Measurements from ENCODE around the gene EIF4G1. TPM values are rescaled to one million over a fixed set of nuclear protein-coding genes. Genes with fewer than 3 reads are reported as not detected.
"Not testable (repeated sequence)": the region's sequence is repeated elsewhere in the genome, so short reads cannot be mapped to it uniquely, and the experiment has no call there.

Gene EIF4G1
- total RNA-seq, 1 experiment from 2014 or later, result 312 TPM

GRCh38 chr3:184335661-184336546 lies 21.5 kb downstream of the EIF4G1 start:
- peaks cover 38% of the 10 kb centered on the region for H3K36me3 ChIP-seq
- DNase-seq, result peak; percentile 76 to 77
- no peaks in the 10 kb centered on the region for H3K27me3 ChIP-seq
- peak overlapping the region; percentile 50 for H3K27ac ChIP-seq
- peaks cover 7% of the 10 kb centered on the region; the same call in 1 of the 2 replicates for H3K4me1 ChIP-seq
- H3K9me3 ChIP-seq (replicated peaks), result no peaks in the 10 kb centered on the region
- H3K4me3 ChIP-seq, result peak overlapping the region; percentile 63

- DNase-seq, result peak in 1 of 2 experiments; percentile 51
- Histone ChIP-seq H3K27me3 (no peaks in the 10 kb centered on the region), H3K27ac (no peak overlapping the region; the same call in 1 of the 2 replicates), H3K9me3 (replicated peaks) (no peaks in the 10 kb centered on the region), H3K4me1 (peaks cover 7% of the 10 kb centered on the region; the same call in 1 of the 2 replicates), H3K36me3 (peaks cover 32% of the 10 kb centered on the region), H3K4me3 (peak overlapping the region; percentile 63)
These were observed 22.4 kb downstream of the EIF4G1 start for GRCh38 chr3:184336547-184337398.

GRCh38 chr3:184337399-184337714 lies 23.0 kb downstream of the EIF4G1 start, which contains the start of gene FAM131A:
TSS of gene FAM131A (plus strand) at chr3:184337600. CDS start at chr3:184337631, 31 bp downstream.
- Histone ChIP-seq H3K27ac (no peak within 1 kb of the TSS), H3K9me3 (replicated peaks) (no peaks in the 10 kb centered on the region), H3K4me3 (peak within 1 kb of the TSS; percentile 63), H3K27me3 (no peaks in the 10 kb centered on the region), H3K4me1 (peaks cover 7% of the 10 kb centered on the region; the same call in 1 of the 2 replicates), H3K36me3 (peaks cover 26% of the 10 kb centered on the region)
- no peak for DNase-seq

GRCh38 chr3:184337981-184338380 lies 23.6 kb downstream of the EIF4G1 start:
- no peak overlapping the region for H3K27ac ChIP-seq

GRCh38 chr3:184338511-184338945 lies 24.1 kb downstream of the EIF4G1 start:
- H3K36me3 ChIP-seq, result peaks cover 16% of the 10 kb centered on the region
- no peak for DNase-seq
- no peaks in the 10 kb centered on the region for H3K9me3 ChIP-seq (replicated peaks)
- H3K27me3 ChIP-seq, result no peaks in the 10 kb centered on the region
- H3K27ac ChIP-seq, result no peak overlapping the region
- H3K4me3 ChIP-seq, result no peak overlapping the region
- H3K4me1 ChIP-seq, result peaks cover 7% of the 10 kb centered on the region; the same call in 1 of the 2 replicates

More at GRCh38 chr3:184337981-184338380, 23.6 kb downstream of the EIF4G1 start:
- H3K36me3 ChIP-seq, result peaks cover 20% of the 10 kb centered on the region
- H3K4me3 ChIP-seq, result no peak overlapping the region
- no peaks in the 10 kb centered on the region for H3K27me3 ChIP-seq
- H3K4me1 ChIP-seq, result peaks cover 7% of the 10 kb centered on the region; the same call in 1 of the 2 replicates
- no peaks in the 10 kb centered on the region for H3K9me3 ChIP-seq (replicated peaks)
- DNase-seq, result no peak

GRCh38 chr3:184339001-184339400 lies 24.6 kb downstream of the EIF4G1 start:
- Histone ChIP-seq H3K9me3 (replicated peaks) (no peaks in the 10 kb centered on the region), H3K4me3 (no peak overlapping the region), H3K27ac (no peak overlapping the region), H3K36me3 (peaks cover 12% of the 10 kb centered on the region), H3K4me1 (peaks cover 7% of the 10 kb centered on the region; the same call in 1 of the 2 replicates), H3K27me3 (no peaks in the 10 kb centered on the region)
- no peak for DNase-seq

- not testable (repeated sequence) for H3K9me3 ChIP-seq (replicated peaks); H3K36me3 ChIP-seq; H3K4me1 ChIP-seq; H3K4me3 ChIP-seq; DNase-seq; H3K27ac ChIP-seq; H3K27me3 ChIP-seq
These were observed 25.2 kb downstream of the EIF4G1 start for GRCh38 chr3:184339451-184340135.

- H3K4me3 ChIP-seq, result no peak overlapping the region
- DNase-seq, result no peak
- H3K27me3 ChIP-seq, result no peaks in the 10 kb centered on the region
- no peaks in the 10 kb centered on the region for H3K9me3 ChIP-seq (replicated peaks)
- no peaks in the 10 kb centered on the region for H3K36me3 ChIP-seq
- peaks cover 1% of the 10 kb centered on the region; the same call in 1 of the 2 replicates for H3K4me1 ChIP-seq
- no peak overlapping the region for H3K27ac ChIP-seq
These were observed 27.5 kb downstream of the EIF4G1 start for GRCh38 chr3:184341925-184342324.

GRCh38 chr3:184343200-184343876 lies 28.9 kb downstream of the EIF4G1 start:
- no peaks in the 10 kb centered on the region for H3K9me3 ChIP-seq (replicated peaks)
- no peak overlapping the region for H3K27ac ChIP-seq
- H3K27me3 ChIP-seq, result no peaks in the 10 kb centered on the region
- peak in 1 of 2 experiments; percentile 32 for DNase-seq
- no peaks in the 10 kb centered on the region for H3K4me1 ChIP-seq
- no peak overlapping the region for H3K4me3 ChIP-seq
- H3K36me3 ChIP-seq, result no peaks in the 10 kb centered on the region

GRCh38 chr3:184344579-184345316 lies 30.3 kb downstream of the EIF4G1 start:
- no peaks in the 10 kb centered on the region for H3K4me1 ChIP-seq
- no peak overlapping the region for H3K4me3 ChIP-seq
- H3K36me3 ChIP-seq, result no peaks in the 10 kb centered on the region
- H3K27me3 ChIP-seq, result no peaks in the 10 kb centered on the region
- no peaks in the 10 kb centered on the region for H3K9me3 ChIP-seq (replicated peaks)
- no peak for DNase-seq
- H3K27ac ChIP-seq, result no peak overlapping the region

- Histone ChIP-seq H3K9me3 (replicated peaks) (no peaks in the 10 kb centered on the region), H3K4me1 (no peaks in the 10 kb centered on the region), H3K27me3 (no peaks in the 10 kb centered on the region), H3K27ac (no peak overlapping the region), H3K4me3 (no peak overlapping the region), H3K36me3 (no peaks in the 10 kb centered on the region)
- DNase-seq, result no peak
These were observed 31.1 kb downstream of the EIF4G1 start for GRCh38 chr3:184345317-184346144.

GRCh38 chr3:184346480-184347190 lies 32.2 kb downstream of the EIF4G1 start:
- no peak overlapping the region for H3K4me3 ChIP-seq
- DNase-seq, result no peak
- no peaks in the 10 kb centered on the region for H3K9me3 ChIP-seq (replicated peaks)
- no peak overlapping the region for H3K27ac ChIP-seq
- no peaks in the 10 kb centered on the region for H3K36me3 ChIP-seq
- no peaks in the 10 kb centered on the region for H3K27me3 ChIP-seq
- no peaks in the 10 kb centered on the region for H3K4me1 ChIP-seq
